Suprapubic skin (tissue), 4 donors: ENCODE measurements around the gene TRIM44. TPM values are rescaled to one million over a fixed set of nuclear protein-coding genes. Genes with fewer than 3 reads are reported as not detected.
"Not testable (repeated sequence)": the region's sequence is repeated elsewhere in the genome, so short reads cannot be mapped to it uniquely, and the experiment has no call there.

ENCODE experiments used
- DNase-seq, 2 donors: peaks; one replicate each; pipeline ENCODE4 v3.0.0-alpha.2; 2019; ENCODE audit warnings: low spot score in 2 of 2
- H3K27ac ChIP-seq: fragments of 200-600 bp; sonication (generic); one replicate; pipeline ENCODE4 v1.5.1; 2019
- H3K27me3 ChIP-seq: fragments of 200-600 bp; sonication (generic); one replicate; pipeline ENCODE4 v1.5.1; 2019
- H3K36me3 ChIP-seq: fragments of 200-600 bp; sonication (generic); one replicate; pipeline ENCODE4 v1.5.1; 2019
- H3K4me1 ChIP-seq: fragments of 200-600 bp; sonication (generic); one replicate; pipeline ENCODE4 v1.5.1; 2019
- H3K4me3 ChIP-seq: fragments of 200-600 bp; sonication (generic); one replicate; pipeline ENCODE4 v1.5.1; 2019; ENCODE audit warnings: mild to moderate bottlenecking
- H3K9me3 ChIP-seq: fragments of 200-600 bp; sonication (generic); one replicate; pipeline ENCODE4 v1.5.1; 2019
- CTCF ChIP-seq, 2 donors: fragments of 200-600 bp in 1 of 2; fragments of 450-650 bp in 1 of 2; sonication (generic) in 1 of 2; IDR thresholded peaks; one replicate each; pipeline ENCODE4 v1.5.1; 2016 to 2019; ENCODE audit warnings: antibody characterized with exemption in 2 of 2, mild to moderate bottlenecking in 1 of 2, moderate library complexity in 1 of 2
- EP300 ChIP-seq: sonication (generic); formaldehyde crosslinking; IDR thresholded peaks from one replicate; pipeline ENCODE4 v1.6.1; 2017; ENCODE audit warnings: antibody characterized with exemption
- POLR2A ChIP-seq, 2 donors: fragments of 450-650 bp; IDR thresholded peaks; one replicate each; pipeline ENCODE4 v1.6.1; 2017; ENCODE audit warnings: antibody characterized with exemption in 2 of 2, mild to moderate bottlenecking in 2 of 2, moderate library complexity in 2 of 2
- POLR2AphosphoS5 ChIP-seq, 3 donors: sonication (generic); formaldehyde crosslinking; IDR thresholded peaks; one replicate each; pipeline ENCODE4 v1.6.1; 2017; ENCODE audit warnings: antibody characterized with exemption in 3 of 3
- WGBS: methylation state at CpG from one replicate; pipeline ENCODE4 v1.1.5; 2018; 5-methylcytosine and 5-hydroxymethylcytosine counted together
- total RNA-seq, 4 donors: library from RNA; depleted of rRNA; stranded (reverse); fragments of >200 nt; gene quantifications; one replicate each; pipeline ENCODE4 v1.1.0, GENCODE V29; 2016

TRIM44 gene
- total RNA-seq, 4 donors from 2014 or later: 21.3 to 55.7 (median 31.3) TPM

GRCh38 chr11:35667257-35667656 is 4.7 kb downstream of the TRIM44 start:
- no peak overlapping the region for H3K27ac ChIP-seq
- peaks cover 19% of the 10 kb centered on the region for H3K4me1 ChIP-seq
- TF ChIP-seq CTCF (IDR thresholded peaks at IDR 0.05): no peak
- TF ChIP-seq EP300: no peak
- TF ChIP-seq POLR2A (IDR thresholded peaks at IDR 0.05): no peak
- no peak for TF ChIP-seq POLR2AphosphoS5 (IDR thresholded peaks at IDR 0.05)
- 95% methylated on average over 1 of the region's 1 CpG for WGBS
- H3K36me3 ChIP-seq: no peaks in the 10 kb centered on the region
- no peaks in the 10 kb centered on the region for H3K9me3 ChIP-seq
- no peak overlapping the region for H3K4me3 ChIP-seq
- DNase-seq: no peak
- H3K27me3 ChIP-seq: no peaks in the 10 kb centered on the region

- DNase-seq, H3K4me3 ChIP-seq: not testable (repeated sequence)
- WGBS: 96% methylated on average over 3 of the region's 3 CpGs
Observed at GRCh38 chr11:35668350-35668749, 5.8 kb downstream of the TRIM44 start.

GRCh38 chr11:35671396-35672127 is 9.0 kb downstream of the TRIM44 start:
- Histone ChIP-seq H3K27ac (no peak overlapping the region), H3K4me3 (no peak overlapping the region), H3K9me3 (no peaks in the 10 kb centered on the region), H3K36me3 (no peaks in the 10 kb centered on the region), H3K27me3 (no peaks in the 10 kb centered on the region), H3K4me1 (peaks cover 4% of the 10 kb centered on the region)
- TF ChIP-seq POLR2A (IDR thresholded peaks at IDR 0.05) (no peak), EP300 (no peak), CTCF (IDR thresholded peaks at IDR 0.05) (no peak), POLR2AphosphoS5 (IDR thresholded peaks at IDR 0.05) (no peak)
- WGBS: 94% methylated on average over 3 of the region's 3 CpGs
- no peak for DNase-seq

More at GRCh38 chr11:35668350-35668749, 5.8 kb downstream of the TRIM44 start:
- not testable (repeated sequence) for H3K27me3 ChIP-seq, H3K27ac ChIP-seq, H3K9me3 ChIP-seq, H3K36me3 ChIP-seq
- peaks cover 12% of the 10 kb centered on the region for H3K4me1 ChIP-seq

- no peaks in the 10 kb centered on the region for H3K36me3 ChIP-seq
- 83% methylated on average over 3 of the region's 3 CpGs for WGBS
- H3K4me1 ChIP-seq: peaks cover 4% of the 10 kb centered on the region
- H3K27me3 ChIP-seq: no peaks in the 10 kb centered on the region
- no peaks in the 10 kb centered on the region for H3K9me3 ChIP-seq
- TF ChIP-seq POLR2AphosphoS5 (IDR thresholded peaks at IDR 0.05): no peak
- TF ChIP-seq POLR2A (IDR thresholded peaks at IDR 0.05): no peak
- no peak for TF ChIP-seq CTCF (IDR thresholded peaks at IDR 0.05)
- TF ChIP-seq EP300: no peak
- H3K4me3 ChIP-seq: no peak overlapping the region
- DNase-seq: no peak
- H3K27ac ChIP-seq: no peak overlapping the region
Observed at GRCh38 chr11:35672608-35673007, 10.0 kb downstream of the TRIM44 start.

- WGBS: 100% methylated on average over 1 of the region's 1 CpG
- Histone ChIP-seq H3K27me3 (no peaks in the 10 kb centered on the region), H3K27ac (no peak overlapping the region), H3K4me3 (no peak overlapping the region), H3K36me3 (no peaks in the 10 kb centered on the region), H3K4me1 (peaks cover 4% of the 10 kb centered on the region), H3K9me3 (no peaks in the 10 kb centered on the region)
- TF ChIP-seq CTCF (IDR thresholded peaks at IDR 0.05) (no peak), POLR2AphosphoS5 (IDR thresholded peaks at IDR 0.05) (no peak), EP300 (no peak), POLR2A (IDR thresholded peaks at IDR 0.05) (no peak)
- DNase-seq: no peak
Observed at GRCh38 chr11:35675901-35676610, 13.5 kb downstream of the TRIM44 start.
